Measurements from ENCODE around the gene DGKQ. TPM values are rescaled to one million over a fixed set of nuclear protein-coding genes. Genes with fewer than 3 reads are reported as not detected.

Gene DGKQ
- total and polyA plus RNA-seq, 2 of the 8 experiments (the other 6 are each of a cell fraction or from before 2014, with no cell fraction given), result 7.3 to 9.7 TPM

DNA sequence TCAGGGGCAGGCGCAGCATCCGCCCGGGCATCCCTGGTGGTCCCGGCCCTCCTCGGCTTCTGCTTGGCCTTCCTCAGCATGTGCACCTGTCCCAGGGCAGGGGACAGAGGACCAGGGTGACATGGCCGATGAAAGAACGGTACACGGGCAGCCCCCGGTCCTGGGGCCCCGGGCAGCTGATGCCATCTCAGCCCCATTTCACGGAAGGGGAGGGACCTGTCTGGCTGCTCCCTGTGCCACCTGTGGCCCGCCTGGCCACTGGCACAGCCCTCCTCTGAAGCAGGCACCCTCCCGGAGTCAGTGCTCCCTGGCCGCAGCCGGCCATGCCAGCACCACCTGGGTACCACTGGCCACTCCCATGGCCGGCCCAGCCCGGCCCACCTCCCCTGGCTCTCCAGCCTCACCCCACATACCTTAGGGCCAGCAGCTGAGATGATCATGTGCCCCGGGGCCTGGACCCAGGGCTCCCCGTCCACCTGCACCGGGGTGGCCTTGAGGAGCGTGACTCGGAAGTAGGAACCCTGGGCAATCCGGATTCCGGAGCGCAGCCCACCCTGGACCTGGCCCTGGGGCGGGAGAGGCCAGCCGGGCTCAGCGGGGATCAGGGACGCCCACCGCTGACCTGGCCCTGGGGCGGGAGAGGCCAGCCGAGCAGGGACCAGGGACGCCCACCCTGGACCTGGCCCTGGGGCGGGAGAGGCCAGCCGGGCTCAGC, 12.6 kb downstream of the DGKQ start:
- ChIA-PET CTCF (ENCODE audit: partially characterized antibody) (interaction anchor here (1.4 kb wide), 1 partner anchor 22 kb away, joined by 4 read pairs; no protein-coding TSS in a partner anchor), POLR2A (ENCODE audit: partially characterized antibody) (interaction anchor here (1.3 to 1.4 kb wide), 2 partner anchors 8 to 11 kb away, joined by 3 to 4 read pairs; no protein-coding TSS in a partner anchor)
- Histone ChIP-seq H4K8ac (ENCODE audit: extremely low read depth, insufficient read depth, low read length) (no peak overlapping the region), H2BK20ac (ENCODE audit: low read length) (no peak overlapping the region), H2BK15ac (ENCODE audit: low read length) (no peak overlapping the region), H3K18ac (ENCODE audit: extremely low read depth, low read length) (no peak overlapping the region), H3K27me3 (replicated peaks in 1 of 4; ENCODE audit: control insufficient read depth in 3 of 4, extremely low read depth in 1 of 4, insufficient read depth in 3 of 4, low read length in 3 of 4) (no peaks in the 10 kb centered on the region), H3K27ac (ENCODE audit: low read depth, low read length) (no peak overlapping the region), H4K5ac (ENCODE audit: insufficient read length, low read depth, low read length) (no peak overlapping the region), H3K36me3 (ENCODE audit: control insufficient read depth in 2 of 4, insufficient read depth in 4 of 4, low read length in 3 of 4) (no peaks in the 10 kb centered on the region), H3K14ac (ENCODE audit: insufficient read length) (no peak overlapping the region), H2BK12ac (ENCODE audit: low read depth, low read length) (no peak overlapping the region), H3K56ac (replicated peaks; ENCODE audit: insufficient read length, low read depth, low read length) (no peak overlapping the region), H2BK120ac (replicated peaks; ENCODE audit: low read depth, low read length) (no peak overlapping the region), H3K9me3 (ENCODE audit: insufficient read depth in 2 of 2, low read depth in 1 of 2, low read length in 1 of 2) (no peaks in the 10 kb centered on the region), H4K91ac (replicated peaks; ENCODE audit: insufficient read length, low read length) (no peak overlapping the region), H3K9ac (replicated peaks in 1 of 4; ENCODE audit: extremely low read depth in 1 of 4, low read depth in 3 of 4, low read length in 3 of 4) (no peak overlapping the region), H4K20me1 (replicated peaks in 1 of 2; ENCODE audit: control insufficient read depth in 1 of 2, insufficient read depth in 2 of 2, low read length in 2 of 2) (peaks cover 0 to 7% of the 10 kb centered on the region in 2 experiments), H3K79me1 (ENCODE audit: low read depth, low read length) (no peaks in the 10 kb centered on the region), H3K4me3 (ENCODE audit: extremely low read depth in 1 of 4, insufficient read depth in 2 of 4, low read depth in 3 of 4, low read length in 4 of 4) (no peak overlapping the region), H3K4me1 (replicated peaks in 1 of 4; ENCODE audit: control insufficient read depth in 3 of 4, insufficient read depth in 4 of 4, low read length in 3 of 4) (no peaks in the 10 kb centered on the region; a peak in 1 of 7 replicates), H2AFZ (ENCODE audit: low read length) (no peak overlapping the region), H3K23me2 (ENCODE audit: low read depth, low read length) (no peaks in the 10 kb centered on the region), H3K4ac (replicated peaks; ENCODE audit: insufficient read length, low read depth, low read length) (no peak overlapping the region), H3K4me2 (ENCODE audit: insufficient read depth in 1 of 2, low read depth in 2 of 2, low read length in 2 of 2) (no peak overlapping the region), H3K23ac (ENCODE audit: insufficient read length) (no peak overlapping the region), H2BK5ac (ENCODE audit: low read depth, low read length) (no peak overlapping the region), H2AK5ac (ENCODE audit: low read depth, low read length) (no peak overlapping the region), H3K79me2 (ENCODE audit: control insufficient read depth in 1 of 2, insufficient read depth in 2 of 2, low read length in 2 of 2) (no peaks in the 10 kb centered on the region)
- 91% methylated on average over 18 of the region's 35 CpGs; no CpG with 5 or more reads in 1 of the 2 experiments for WGBS, 2 experiments (ENCODE audit: extremely low coverage in 1 of 2, insufficient coverage in 1 of 2, insufficient read length in 1 of 2, insufficient replicate concordance in 2 of 2, low coverage in 1 of 2, low lambda C conversion rate in 2 of 2, missing lambda C conversion rate in 1 of 2)
- DNase-seq (ENCODE audit: low read depth in 1 of 2, low spot score in 2 of 2) (no peak), FAIRE-seq (no peak)
- TF ChIP-seq EGR1 (IDR thresholded peaks at IDR 0.05; ENCODE audit: borderline replicate concordance, low read depth, low read length) (no peak), SAP30 (IDR thresholded peaks at IDR 0.05; ENCODE audit: insufficient read depth, insufficient replicate concordance, low read length) (no peak), CTCF (IDR thresholded peaks at IDR 0.05; ENCODE audit: control extremely low read depth in 1 of 3, insufficient read depth in 1 of 3, low read depth in 1 of 3, low read length in 3 of 3) (no peak)

All from H1 (cell line).